Loucy (cell line): ENCODE measurements around the gene IGFL3.

Experiments
- H2AFZ ChIP-seq: fragments of 200-600 bp; sonication (generic); 2 replicates; pipeline ENCODE4 v1.6.0; 2016; ENCODE audit warnings: antibody characterized with exemption, mild to moderate bottlenecking, low read length, moderate library complexity
- H3F3A ChIP-seq: fragments of 200-600 bp; 2 replicates; pipeline ENCODE4 v1.6.0; 2016; ENCODE audit warnings: antibody characterized with exemption, low read depth, mild to moderate bottlenecking
- H3K27me3 ChIP-seq: fragments of 200-600 bp; sonication (generic); 2 replicates; pipeline ENCODE4 v1.6.1; 2014; ENCODE audit warnings: low read length, mild to moderate bottlenecking; ENCODE audit not compliant: insufficient read depth, poor library complexity, severe bottlenecking
- H3K36me3 ChIP-seq: fragments of 200-600 bp; sonication (generic); 2 replicates; pipeline ENCODE4 v1.6.1; 2016; ENCODE audit warnings: low read length; ENCODE audit not compliant: insufficient read depth
- H3K4me1 ChIP-seq: fragments of 200-600 bp; sonication (generic); 2 replicates; pipeline ENCODE4 v1.5.1; 2014; ENCODE audit warnings: low read length, mild to moderate bottlenecking; ENCODE audit not compliant: insufficient read depth, poor library complexity, severe bottlenecking
- H3K4me2 ChIP-seq: fragments of 200-600 bp; sonication (generic); 2 replicates; pipeline ENCODE4 v1.6.0; 2014; ENCODE audit warnings: antibody characterized with exemption, low read length, low read depth, mild to moderate bottlenecking; ENCODE audit not compliant: poor library complexity, severe bottlenecking
- H3K4me3 ChIP-seq: fragments of 200-600 bp; sonication (generic); 2 replicates; pipeline ENCODE4 v1.5.1; 2014; ENCODE audit warnings: low read length, mild to moderate bottlenecking, mixed read lengths; ENCODE audit not compliant: poor library complexity, severe bottlenecking
- H3K79me2 ChIP-seq: fragments of 200-600 bp; sonication (generic); 2 replicates; pipeline ENCODE4 v1.6.1; 2014; ENCODE audit warnings: low read length; ENCODE audit not compliant: insufficient read depth
- H3K9ac ChIP-seq: fragments of 200-600 bp; sonication (generic); 2 replicates; pipeline ENCODE4 v1.6.0; 2014; ENCODE audit warnings: mild to moderate bottlenecking, low read depth, low read length, moderate library complexity; ENCODE audit not compliant: poor library complexity, severe bottlenecking
- H3K9me2 ChIP-seq: fragments of 200-600 bp; sonication (generic); replicated peaks from 2 replicates; pipeline ENCODE4 v1.6.1; 2016; ENCODE audit warnings: low read depth, low read length, mixed read lengths
- H3K9me3 ChIP-seq: fragments of 200-600 bp; sonication (generic); 2 replicates; pipeline ENCODE4 v1.6.1; 2014; ENCODE audit warnings: mild to moderate bottlenecking, antibody characterized with exemption, low read length, low read depth; ENCODE audit not compliant: insufficient read depth
- H4K20me1 ChIP-seq: fragments of 200-600 bp; sonication (generic); 2 replicates; pipeline ENCODE4 v1.6.0; 2014; ENCODE audit warnings: antibody characterized with exemption, low read length, mild to moderate bottlenecking; ENCODE audit not compliant: insufficient read depth, poor library complexity, severe bottlenecking
- EZH2phosphoT487 ChIP-seq: fragments of 200-600 bp; IDR thresholded peaks from 2 replicates; pipeline ENCODE4 v1.6.1; 2018; ENCODE audit warnings: antibody characterized with exemption, mild to moderate bottlenecking, moderate library complexity, borderline replicate concordance
- TF ChIP-seq, protein P1 (sequence below): fragments of 200-600 bp; sonication (generic); conservative IDR thresholded peaks from 2 replicates; pipeline ENCODE4 v1.5.1; 2014; ENCODE audit warnings: mild to moderate bottlenecking, antibody characterized with exemption, low read length

The IGFL3 gene

DNA sequence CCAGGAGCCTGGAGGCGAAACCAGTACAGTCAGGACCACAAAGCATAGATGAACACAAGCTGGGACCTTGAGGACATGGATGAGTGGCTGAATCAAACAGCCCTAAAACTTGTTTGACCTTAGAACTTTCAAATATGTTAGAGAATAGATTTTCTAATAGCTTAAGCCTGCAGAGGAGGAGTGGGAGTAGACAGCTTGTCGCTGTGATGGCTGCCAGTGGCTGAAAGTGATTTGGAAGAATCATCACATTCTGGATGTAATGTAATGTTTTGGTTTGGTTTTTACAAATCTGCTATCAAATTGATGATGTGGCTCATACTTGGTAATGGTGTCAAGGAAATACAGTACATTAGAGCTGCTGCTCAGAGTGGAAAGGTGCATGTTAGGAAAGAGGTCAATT lies 12.0 kb downstream of the IGFL3 start:
- H2AFZ ChIP-seq, result no peak overlapping the region
- H3K9me2 ChIP-seq, result no peaks in the 10 kb centered on the region
- TF ChIP-seq EZH2phosphoT487, result no peak
- TF ChIP-seq, protein P1, sequence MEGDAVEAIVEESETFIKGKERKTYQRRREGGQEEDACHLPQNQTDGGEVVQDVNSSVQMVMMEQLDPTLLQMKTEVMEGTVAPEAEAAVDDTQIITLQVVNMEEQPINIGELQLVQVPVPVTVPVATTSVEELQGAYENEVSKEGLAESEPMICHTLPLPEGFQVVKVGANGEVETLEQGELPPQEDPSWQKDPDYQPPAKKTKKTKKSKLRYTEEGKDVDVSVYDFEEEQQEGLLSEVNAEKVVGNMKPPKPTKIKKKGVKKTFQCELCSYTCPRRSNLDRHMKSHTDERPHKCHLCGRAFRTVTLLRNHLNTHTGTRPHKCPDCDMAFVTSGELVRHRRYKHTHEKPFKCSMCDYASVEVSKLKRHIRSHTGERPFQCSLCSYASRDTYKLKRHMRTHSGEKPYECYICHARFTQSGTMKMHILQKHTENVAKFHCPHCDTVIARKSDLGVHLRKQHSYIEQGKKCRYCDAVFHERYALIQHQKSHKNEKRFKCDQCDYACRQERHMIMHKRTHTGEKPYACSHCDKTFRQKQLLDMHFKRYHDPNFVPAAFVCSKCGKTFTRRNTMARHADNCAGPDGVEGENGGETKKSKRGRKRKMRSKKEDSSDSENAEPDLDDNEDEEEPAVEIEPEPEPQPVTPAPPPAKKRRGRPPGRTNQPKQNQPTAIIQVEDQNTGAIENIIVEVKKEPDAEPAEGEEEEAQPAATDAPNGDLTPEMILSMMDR, result no peak

DNA sequence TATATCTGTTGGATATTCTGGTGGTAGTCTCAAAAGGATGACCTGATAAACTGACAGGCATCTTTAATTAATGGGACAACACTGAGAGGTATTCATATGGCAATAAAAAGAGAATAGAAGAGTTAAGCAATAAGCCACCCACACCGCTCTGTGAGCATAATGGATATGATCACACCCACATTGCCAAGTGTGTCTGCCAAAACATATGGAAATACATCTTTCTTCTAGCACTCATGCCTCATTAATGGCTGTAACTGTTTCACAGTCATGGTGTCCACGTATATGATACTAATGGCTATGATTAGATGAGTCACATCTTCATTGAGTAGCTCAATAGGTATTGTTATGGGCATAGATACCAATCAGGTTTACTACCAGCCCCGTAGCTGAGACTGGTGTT lies 13.1 kb downstream of the IGFL3 start:
- no peaks in the 10 kb centered on the region for H3F3A ChIP-seq
- no peaks in the 10 kb centered on the region for H3K4me1 ChIP-seq
- H3K79me2 ChIP-seq, result no peaks in the 10 kb centered on the region
- no peak overlapping the region for H3K9ac ChIP-seq
- no peak for TF ChIP-seq EZH2phosphoT487
- TF ChIP-seq, protein P1, result no peak
- no peaks in the 10 kb centered on the region for H4K20me1 ChIP-seq
- H3K4me3 ChIP-seq, result no peak overlapping the region
- H3K9me3 ChIP-seq, result no peaks in the 10 kb centered on the region
- no peak overlapping the region for H3K4me2 ChIP-seq
- H2AFZ ChIP-seq, result no peak overlapping the region
- no peaks in the 10 kb centered on the region for H3K36me3 ChIP-seq
- no peaks in the 10 kb centered on the region for H3K9me2 ChIP-seq
- no peaks in the 10 kb centered on the region for H3K27me3 ChIP-seq

More for the DNA sequence above, 12.0 kb downstream of the IGFL3 start:
- Histone ChIP-seq H3K27me3 (no peaks in the 10 kb centered on the region), H3K9ac (no peak overlapping the region), H3K79me2 (no peaks in the 10 kb centered on the region), H4K20me1 (no peaks in the 10 kb centered on the region), H3K9me3 (no peaks in the 10 kb centered on the region), H3K4me2 (no peak overlapping the region), H3K4me1 (no peaks in the 10 kb centered on the region), H3F3A (no peaks in the 10 kb centered on the region), H3K36me3 (no peaks in the 10 kb centered on the region), H3K4me3 (no peak overlapping the region)

DNA sequence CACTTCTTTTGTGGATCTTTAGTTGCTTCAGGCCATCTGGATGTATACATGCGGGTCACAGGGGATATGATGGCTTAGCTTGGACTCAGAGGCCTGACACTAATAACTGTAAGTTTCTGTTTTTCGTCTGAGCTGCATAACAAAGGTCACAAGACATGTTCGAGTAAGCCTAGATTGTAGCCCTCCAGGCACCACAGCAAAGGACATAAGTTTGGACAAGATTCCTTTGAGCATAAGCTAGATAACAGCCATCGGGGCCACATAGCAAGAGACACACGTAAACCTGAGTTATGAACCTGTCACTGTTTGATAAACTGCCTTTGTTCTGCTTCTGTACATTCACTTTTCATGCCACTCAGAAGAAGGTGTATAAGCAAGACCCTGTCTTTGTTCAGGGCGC lies 14.6 kb downstream of the IGFL3 start:
- H3K79me2 ChIP-seq, result no peaks in the 10 kb centered on the region
- no peak for TF ChIP-seq EZH2phosphoT487
- TF ChIP-seq, protein P1, result no peak
- no peaks in the 10 kb centered on the region for H3K9me2 ChIP-seq
- no peaks in the 10 kb centered on the region for H3F3A ChIP-seq
- H4K20me1 ChIP-seq, result no peaks in the 10 kb centered on the region
- no peaks in the 10 kb centered on the region for H3K36me3 ChIP-seq
- no peak overlapping the region for H3K9ac ChIP-seq
- H3K4me1 ChIP-seq, result no peaks in the 10 kb centered on the region
- H3K27me3 ChIP-seq, result no peaks in the 10 kb centered on the region
- no peaks in the 10 kb centered on the region for H3K9me3 ChIP-seq
- no peak overlapping the region for H3K4me2 ChIP-seq
- no peak overlapping the region for H3K4me3 ChIP-seq
- no peak overlapping the region for H2AFZ ChIP-seq
